H4 (cell line): Measurements from ENCODE around the gene DISP3. TPM values are rescaled to one million over a fixed set of nuclear protein-coding genes. Genes with fewer than 3 reads are reported as not detected.

ENCODE experiments used
- DNase-seq: peaks from one replicate; pipeline ENCODE4 v3.0.0-alpha.2; 2015; ENCODE audit warnings: low spot score
- total RNA-seq: library from RNA; depleted of rRNA; stranded (reverse); fragments of >200 nt; shearing (Covaris generic); gene quantifications from 2 replicates; pipeline ENCODE4 v1.2.3, GENCODE V29; 2014; rRNA removed

Gene DISP3
- 0.27 and 0.31 TPM in 2 replicates for total RNA-seq

GRCh38 chr1:11478571-11479374 is at the start of gene DISP3:
Gene DISP3 (plus strand): TSS chr1:11479155. CDS start chr1:11500993, 21,838 bp downstream.
- peak; percentile 65 for DNase-seq

DNA sequence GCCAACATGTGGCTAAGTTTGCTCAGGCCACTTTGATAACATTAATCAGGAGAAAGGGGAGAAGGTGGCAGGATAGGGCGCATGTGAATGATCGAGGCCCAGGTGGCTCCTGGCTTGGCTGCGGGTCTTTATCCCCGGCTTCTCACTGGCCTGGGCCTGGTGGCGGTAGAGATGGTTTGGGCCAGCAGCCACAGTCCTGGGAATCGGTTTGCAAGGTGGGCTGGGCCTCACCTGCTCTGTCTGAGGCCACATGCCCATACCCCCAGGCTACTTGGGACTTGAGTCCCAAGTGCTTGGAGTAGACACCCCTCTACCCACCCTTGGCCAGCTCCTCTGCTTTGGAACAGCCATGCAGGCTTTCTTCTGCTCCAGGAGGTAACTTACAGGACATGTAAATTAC is 49.7 kb upstream of the DISP3 start:
- no peak for DNase-seq

GRCh38 chr1:11429935-11430334 is 49.0 kb upstream of the DISP3 start:
- no peak for DNase-seq

GRCh38 chr1:11431941-11432507 is 46.9 kb upstream of the DISP3 start:
- no peak for DNase-seq

DNA sequence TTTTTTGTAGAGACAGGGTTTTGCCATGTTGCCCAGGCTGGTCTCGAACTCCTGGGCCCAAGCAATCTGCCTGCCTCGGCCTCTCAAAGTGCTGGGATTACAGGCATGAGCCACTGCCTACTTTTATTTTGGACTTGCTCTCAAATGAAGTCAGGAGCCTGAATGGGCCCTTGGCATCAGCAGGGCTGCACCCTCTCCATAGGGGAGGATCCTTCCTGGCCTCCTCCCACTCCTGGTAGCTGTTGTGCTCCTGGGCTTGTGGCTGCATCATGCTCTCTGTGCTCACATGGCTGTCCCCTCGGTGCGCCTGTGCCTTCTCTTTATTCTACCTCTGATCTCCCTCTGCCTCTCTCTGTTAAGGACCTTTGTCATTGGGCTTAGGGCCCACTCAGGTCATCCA is 46.4 kb upstream of the DISP3 start:
- no peak for DNase-seq

- DNase-seq, result no peak
Measured at GRCh38 chr1:11434501-11434900, 44.5 kb upstream of the DISP3 start.

DNA sequence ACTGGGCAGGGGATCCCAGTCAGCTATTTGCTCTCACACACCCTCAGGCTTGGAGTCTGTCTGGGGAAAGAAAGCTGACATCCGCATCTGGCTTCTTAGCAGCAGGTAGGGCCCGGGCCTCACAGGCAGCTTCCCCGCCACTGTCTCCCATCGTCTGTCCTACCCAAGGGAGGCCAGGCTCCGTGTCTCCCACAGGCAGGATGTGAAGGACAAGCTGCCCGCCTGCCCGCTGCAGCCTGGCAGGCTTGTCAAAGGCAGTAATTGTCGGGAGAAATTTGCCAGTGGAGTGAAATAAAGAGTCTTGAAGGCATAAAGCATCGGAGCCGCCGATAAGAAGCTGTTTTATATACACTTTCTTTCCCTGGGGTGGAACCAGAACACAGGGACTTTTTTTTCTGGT is 44.0 kb upstream of the DISP3 start:
- no peak for DNase-seq

DNA sequence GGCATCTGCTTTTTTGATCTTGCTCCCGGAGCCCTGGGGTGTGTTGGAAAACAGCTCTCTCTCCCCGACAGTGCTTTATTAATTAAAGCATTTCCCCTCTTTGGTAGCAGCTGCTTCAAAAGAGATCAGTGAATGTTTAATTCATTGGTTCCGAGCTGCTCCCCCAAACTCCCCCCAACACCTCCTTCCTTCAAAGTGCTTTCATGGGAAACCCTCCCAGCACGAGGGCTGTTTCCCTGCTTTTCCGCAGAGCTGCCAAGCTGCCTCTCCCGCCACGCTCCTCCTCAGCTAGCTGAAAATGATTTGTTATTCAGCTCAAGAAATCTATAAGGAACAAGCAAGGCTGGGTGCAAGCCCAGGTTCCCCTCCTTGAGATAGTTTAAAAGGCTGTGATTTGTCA is 40.0 kb upstream of the DISP3 start:
- DNase-seq, result no peak

GRCh38 chr1:11441211-11441952 is 37.6 kb upstream of the DISP3 start:
- no peak for DNase-seq

DNA sequence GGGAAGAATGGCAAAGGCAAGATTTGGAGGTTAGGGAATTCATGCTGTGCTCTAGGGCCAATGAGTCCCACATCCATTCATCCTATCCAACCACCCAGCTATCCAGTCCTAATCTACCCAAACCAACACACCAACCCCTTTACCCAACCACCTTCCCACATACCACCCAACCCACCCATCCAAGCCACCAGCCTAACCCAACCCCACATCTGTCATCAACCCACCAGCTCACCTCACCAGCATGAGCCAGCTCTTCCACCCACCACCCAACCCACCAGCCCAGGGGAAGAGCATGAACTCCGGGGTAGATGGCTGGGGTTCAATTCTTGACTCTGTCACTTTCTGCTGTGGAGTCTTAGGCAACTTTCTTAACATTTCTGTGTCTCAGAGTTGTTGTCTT is 35.9 kb upstream of the DISP3 start:
- no peak for DNase-seq

DNA sequence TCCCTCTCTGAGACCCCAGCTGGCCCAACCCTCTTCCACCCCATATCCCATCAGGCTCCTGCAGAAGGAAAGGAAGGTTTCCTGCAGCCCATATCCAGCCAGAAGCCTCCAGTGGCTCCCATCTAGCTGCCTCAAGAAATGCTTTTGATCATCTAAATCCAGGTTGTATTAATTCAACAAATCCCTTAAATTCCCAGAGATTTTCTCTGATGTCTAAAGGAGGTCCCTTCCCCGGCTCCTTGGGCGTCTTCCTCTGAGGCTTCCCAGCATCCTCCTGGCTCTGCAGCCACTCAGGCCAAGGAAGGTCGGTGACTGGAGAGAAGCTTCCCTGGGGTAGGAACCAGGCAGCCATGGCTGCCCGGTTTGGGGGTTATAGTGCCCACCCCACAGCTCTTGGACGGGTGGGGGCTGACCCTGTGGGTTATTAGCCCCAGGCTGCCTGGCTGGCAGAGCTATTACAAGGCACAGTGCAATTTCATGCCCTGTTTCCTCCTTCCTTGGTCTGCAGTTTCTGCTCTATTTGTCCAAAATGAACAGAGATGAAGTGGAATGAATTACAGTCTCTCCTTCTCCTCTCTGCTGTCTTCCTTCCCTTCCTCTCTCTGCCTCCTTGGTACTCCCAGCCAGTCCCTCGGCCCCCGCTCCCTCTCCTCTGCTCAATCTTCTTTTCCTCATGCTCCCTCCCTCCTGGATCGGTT is 34.8 kb upstream of the DISP3 start:
- no peak for DNase-seq

- DNase-seq, result no peak
Measured at GRCh38 chr1:11444907-11445306, 34.0 kb upstream of the DISP3 start.

GRCh38 chr1:11447903-11448302 is 31.1 kb upstream of the DISP3 start:
- no peak for DNase-seq

- no peak for DNase-seq
Measured at GRCh38 chr1:11448373-11449099, 30.4 kb upstream of the DISP3 start.

- DNase-seq, result no peak
Measured at GRCh38 chr1:11449100-11449403, 29.9 kb upstream of the DISP3 start.

DNA sequence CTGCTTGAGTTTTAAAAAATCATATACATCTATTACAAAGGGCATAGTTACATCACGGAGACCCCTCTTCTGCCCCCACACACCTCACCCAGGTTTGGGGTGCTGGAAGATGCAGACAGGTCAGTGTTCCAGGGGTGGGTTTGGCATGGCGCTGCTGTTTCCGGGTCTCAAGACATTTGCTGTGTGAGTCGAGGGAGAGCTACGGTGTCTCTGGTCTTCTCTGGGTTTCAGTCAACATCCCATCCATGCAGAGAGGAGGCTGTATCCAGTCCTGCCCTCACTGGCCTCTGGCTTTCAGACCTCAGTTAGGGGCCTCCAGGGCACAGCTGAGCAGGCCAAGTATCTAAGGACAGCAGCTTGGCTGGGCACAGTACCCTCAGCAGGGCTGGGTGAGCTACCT is 28.6 kb upstream of the DISP3 start:
- DNase-seq, result no peak

DNA sequence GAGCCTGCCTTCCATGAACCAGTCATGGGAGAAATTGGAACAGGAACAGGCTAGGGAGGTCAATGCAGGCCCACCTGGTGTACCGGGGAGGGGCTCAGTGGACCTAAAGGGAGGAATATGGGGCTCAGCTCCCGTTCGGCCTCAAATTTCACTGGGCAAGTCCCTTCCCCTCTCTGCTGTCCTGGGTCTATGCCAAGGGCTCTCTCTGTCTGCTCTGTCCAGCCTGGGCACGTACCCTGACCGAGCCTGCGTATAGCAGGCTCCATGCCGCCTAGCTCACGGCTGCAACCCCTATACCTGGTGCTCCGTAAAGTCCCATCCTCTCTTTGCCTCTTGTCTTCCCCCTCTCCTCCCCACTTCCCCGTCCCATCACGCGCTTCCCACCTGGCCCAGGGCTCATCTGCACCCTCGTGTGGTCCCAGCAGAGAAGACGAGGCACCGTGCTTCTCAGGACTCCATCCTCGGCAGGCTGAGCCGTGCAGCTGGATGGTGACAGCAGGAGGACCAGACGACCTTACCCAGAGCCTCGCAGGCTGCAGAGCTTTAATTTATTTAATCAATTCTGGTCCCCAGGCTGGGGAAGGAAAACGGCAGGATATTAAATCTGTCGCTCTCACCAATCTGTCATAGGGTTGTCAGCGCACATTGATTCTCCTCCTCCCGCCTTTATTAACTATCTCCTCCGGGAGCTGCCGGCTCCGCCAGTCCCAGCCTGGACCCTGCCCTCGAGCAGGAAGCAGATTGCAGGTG is 25.0 kb upstream of the DISP3 start:
- DNase-seq, result no peak

DNA sequence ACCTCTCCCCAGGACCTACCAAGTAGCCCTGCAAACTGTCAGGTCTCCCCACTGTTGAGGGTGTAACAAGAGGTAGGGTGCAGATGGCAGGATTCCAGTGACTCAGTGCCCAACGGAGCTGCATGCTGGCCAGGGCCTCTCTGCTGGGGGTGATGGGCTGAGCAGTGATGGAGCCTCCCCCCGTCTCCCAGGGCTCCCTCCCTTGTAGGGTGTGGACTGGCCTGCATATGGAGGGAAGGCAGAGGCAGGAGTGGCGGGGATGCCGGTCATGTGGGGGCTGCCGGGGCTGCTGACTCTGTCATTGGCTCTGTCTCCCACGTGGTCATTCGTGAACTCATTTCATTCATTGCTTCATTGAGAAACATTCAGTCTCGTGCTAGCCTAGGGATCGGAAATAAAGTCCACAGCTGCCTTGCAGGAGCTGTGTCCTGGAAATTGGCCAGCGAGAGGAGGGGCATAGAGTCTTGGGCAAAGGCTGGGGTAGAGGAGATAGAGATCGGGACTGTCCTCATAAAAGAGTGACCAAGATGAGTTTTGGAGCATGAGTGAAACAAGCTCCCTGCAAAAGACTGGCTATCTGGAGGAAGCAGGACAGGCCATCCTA is 22.9 kb upstream of the DISP3 start:
- no peak for DNase-seq

DNA sequence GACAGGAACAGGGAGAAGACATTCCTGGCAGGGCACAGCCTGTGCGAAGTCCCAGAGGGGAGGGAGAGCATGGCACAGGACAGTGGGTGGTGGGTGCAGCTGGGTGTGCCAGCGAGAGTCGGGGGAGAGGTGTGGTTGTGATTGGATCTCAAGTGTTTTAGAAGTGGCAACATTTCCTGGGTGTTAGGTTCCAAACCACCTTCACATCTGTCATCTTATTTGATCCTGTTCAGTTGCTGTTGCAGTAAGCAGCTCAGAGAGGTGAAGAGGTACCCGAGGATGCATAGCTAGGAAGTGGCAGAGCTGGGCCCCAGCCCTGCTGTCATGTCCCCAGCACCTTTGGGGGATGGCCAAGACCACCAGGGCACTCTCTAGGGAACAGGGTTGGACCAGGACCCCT is 22.0 kb upstream of the DISP3 start:
- no peak for DNase-seq

GRCh38 chr1:11458811-11459275 is 20.1 kb upstream of the DISP3 start:
- DNase-seq, result peak; percentile 33
